NCI-H1417 (cell line): ENCODE measurements around the gene MIPOL1.
A peak's percentile ranks its signal among the peaks of the same experiment; 100 is the strongest.
"Not testable (repeated sequence)": the region's sequence is repeated elsewhere in the genome, so short reads cannot be mapped to it uniquely, and the experiment has no call there.

ENCODE experiments used
- DNase-seq, 3 experiments: peaks; one replicate each; lab custom pipeline; 2025; lab: John Stamatoyannopoulos, UW

The MIPOL1 gene

GRCh38 chr14:37187840-37188577, 9.7 kb upstream of the MIPOL1 start:
- DNase-seq, result not testable (repeated sequence)

DNA sequence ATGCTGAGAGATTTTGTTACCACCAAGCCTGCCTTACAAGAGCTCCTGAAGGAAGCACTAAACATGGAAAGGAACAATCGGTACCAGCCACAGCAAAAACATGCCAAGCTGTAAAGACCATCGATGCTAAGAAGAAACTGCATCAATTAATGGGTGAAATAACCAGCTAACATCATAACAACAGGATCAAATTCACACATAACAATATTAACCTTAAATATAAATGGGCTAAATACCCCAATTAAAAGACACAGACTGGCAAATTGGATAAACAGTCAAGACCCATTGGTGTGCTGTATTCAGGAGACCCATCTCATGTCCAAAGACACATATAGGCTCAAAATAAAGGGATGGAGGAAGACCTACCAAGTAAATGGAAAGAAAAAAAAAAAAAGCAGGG, 8.0 kb upstream of the MIPOL1 start:
- not testable (repeated sequence) for DNase-seq

DNA sequence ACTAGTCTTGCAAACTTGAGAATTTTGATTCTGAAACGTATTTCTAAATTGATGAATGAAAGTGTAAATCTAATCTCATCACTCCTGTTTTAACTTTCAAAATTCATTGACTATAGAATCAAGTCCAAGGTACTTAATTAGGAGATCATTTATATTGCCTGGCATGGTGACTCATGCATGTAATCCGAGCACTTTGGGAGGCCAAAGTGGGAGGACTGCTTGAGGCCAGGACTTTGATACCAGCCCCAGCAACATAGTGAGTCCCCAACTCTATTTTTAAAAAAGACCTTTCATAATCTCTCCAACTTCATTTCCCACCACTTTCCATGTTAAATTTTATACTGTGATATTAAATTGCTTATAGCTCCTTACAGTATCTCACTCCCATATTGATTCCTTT, 3.0 kb upstream of the MIPOL1 start:
- DNase-seq, result no peak

GRCh38 chr14:37195327-37195726, 2.4 kb upstream of the MIPOL1 start:
- DNase-seq, result peak in 2 of 3 experiments; percentile 28 to 73

GRCh38 chr14:37196604-37197420, 925 bp upstream of the MIPOL1 start:
- DNase-seq, result no peak

DNA sequence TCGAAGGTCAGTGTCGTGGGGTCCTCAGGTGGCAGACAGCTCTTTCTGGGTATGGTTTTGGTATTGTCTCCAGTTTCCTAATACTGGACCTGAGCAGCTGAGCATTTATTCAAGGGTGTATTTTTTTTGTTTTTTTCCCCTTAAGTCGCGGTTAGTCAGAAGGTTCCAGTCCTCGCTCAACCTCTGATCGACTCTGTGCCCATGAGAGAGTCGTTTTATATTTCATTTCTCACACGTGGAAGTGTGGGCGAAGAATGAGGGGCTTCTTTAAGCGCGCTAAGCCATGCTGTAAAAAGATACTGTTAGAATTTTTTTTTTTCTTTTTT, 499 bp downstream of the MIPOL1 start:
- DNase-seq, result no peak

GRCh38 chr14:37198907-37199306, 1.2 kb downstream of the MIPOL1 start:
- no peak for DNase-seq

DNA sequence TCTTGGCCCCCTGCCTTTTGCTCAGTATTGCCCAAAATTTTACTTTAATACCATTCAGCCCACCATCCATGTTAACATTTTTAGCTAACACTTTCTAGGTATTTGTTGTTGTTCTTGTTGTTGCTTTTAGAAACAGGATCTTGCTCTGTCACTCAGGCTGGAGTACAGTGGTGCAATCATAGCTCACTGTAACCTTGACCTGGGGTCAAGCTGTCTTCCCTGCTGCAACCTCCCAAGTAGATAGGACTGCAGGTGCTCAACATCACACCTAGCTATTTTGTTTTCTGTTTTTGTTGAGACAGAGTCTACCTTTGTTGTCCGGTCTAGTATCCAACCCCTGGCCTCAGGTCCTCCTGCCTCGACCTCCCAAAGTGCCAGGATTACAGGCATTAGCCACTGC, 4.0 kb downstream of the MIPOL1 start:
- DNase-seq, result no peak

DNA sequence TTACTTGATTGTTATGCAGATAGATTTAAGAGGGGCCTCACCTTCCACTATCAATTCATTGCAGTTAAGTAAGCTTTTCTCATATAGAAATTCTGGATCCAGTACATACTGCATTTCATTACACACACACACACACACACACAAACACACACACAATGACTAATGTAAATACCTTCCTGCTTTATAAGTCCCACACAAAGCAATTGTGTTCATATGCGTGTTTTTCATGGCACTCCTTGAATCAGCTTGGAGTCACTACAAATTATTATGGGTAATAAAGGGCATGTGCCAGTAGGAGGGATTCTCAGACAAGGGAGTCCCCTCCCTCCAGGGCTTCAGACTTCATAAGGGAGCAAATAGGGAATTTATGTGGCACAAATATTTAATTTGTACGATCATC, 4.5 kb downstream of the MIPOL1 start:
- no peak for DNase-seq

DNA sequence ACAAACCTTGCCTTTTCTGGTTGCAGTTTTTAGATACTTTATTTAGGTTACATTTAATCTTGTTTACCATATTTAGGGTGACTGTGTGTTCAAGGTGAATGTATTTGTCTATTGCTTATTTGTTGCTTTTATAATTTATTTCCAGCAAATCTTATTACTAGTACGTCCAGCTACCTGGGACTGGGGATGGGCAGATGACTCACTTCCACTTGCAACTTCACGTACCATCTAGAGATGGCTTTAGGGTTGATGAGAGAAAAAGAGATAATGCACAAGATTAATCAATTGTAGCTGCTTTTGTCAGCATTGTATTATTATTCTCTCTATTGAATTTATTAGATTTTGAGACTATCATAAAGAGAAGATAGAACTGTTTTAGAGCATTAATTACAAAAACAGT, 5.1 kb downstream of the MIPOL1 start:
- no peak for DNase-seq

DNA sequence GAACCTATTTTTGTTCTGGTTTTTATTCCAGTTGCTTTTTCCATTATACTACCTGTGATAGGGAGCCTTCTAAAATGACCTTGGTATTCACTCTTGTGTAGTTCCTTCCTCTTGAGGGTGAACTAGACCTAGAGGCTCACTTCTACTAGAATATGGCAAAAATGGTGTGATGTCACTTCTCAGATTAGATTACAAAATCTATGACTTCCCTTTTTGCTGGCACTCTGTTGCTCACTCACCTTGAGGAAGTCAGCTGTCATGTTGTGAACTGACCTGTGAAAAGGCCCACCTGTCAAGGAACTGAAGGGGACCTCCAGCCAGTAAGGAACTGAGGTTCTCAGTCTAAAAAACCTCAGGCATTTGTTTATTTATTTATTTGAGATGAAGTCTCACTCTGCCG, 5.7 kb downstream of the MIPOL1 start:
- no peak for DNase-seq

DNA sequence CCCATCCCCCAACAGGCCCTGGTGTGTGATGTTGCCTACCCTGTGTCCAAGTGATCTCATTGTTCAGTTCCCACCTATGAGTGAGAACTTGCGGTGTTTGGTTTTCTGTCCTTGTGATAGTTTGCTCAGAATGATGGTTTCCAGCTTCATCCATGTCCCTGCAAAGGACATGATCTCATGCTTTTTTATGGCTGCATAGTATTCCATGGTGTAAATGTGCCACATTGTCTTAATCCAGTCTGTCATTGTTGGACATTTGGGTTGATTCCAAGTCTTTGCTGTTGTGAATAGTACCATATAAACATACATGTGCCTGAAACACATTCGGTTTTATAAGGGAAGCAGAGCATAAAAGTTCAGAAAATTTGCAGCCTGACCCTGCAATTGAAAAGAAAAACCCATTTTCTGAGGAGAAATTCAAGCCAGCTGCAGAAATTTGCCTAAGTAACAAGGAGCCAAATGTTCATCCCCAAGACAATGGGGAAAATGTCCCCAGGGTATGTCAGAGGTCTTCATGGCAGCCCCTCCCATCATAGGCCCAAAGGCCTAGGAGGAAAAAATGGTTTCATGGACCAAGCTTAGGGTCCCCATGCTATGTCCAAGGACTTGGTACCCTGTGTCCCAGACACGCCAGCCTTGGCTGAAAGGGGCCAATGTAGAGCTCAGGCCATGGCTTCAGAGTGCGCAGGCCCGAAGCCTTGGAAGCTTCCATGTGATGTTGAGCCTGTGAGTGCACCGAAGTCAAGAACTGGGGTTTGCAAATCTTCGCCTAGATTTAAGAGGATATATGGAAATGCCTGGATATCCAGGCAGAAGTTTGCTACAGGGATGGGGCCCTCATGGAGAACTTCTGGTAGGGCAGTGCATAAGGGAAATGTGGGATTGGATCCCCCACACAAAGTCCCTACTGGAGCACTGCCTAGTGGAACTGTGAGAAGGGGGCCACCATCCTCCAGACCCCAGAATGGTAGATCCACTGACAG, 8.2 kb downstream of the MIPOL1 start:
- DNase-seq, result peak in 1 of 3 experiments; percentile 4

DNA sequence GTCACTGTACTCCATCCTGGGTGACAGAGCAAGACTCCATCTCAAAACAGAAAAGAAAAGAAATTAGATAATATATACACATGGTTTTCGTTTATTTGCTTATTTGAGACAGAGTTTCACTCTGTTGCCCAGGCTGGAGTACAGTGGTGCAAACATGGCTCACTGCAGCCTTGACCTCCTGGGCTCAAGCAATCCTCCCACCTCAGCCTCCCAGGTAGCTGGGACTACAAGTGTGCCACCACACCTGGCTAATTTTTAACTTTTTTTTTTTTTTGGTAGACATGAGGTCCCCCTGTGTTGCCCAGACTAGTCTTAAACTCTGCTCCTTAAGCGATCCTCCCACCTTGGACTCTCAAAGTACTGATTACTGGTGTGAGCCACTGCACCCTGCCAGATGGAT, 11.9 kb downstream of the MIPOL1 start:
- not testable (repeated sequence) for DNase-seq

DNA sequence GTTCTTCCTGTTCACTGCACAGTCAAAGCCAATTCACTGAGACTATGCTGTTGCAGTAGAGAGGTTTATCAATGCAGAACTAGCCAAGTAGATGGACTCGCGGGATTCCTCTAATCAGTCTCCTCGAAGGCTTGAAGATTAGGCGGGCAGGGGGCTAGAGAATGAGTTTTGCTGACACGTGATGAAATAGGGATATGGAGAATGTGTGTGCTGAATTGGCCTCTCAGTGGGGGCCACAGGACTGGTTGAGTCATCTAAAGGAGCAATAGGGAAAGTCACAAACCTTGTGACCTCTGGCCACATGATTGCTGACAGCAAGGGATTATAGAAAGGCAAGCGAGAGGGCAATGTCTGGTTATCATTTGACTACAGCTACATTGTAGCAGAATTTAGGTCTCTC, 12.7 kb downstream of the MIPOL1 start:
- no peak for DNase-seq

GRCh38 chr14:37213016-37213415, 15.3 kb downstream of the MIPOL1 start:
- no peak for DNase-seq

DNA sequence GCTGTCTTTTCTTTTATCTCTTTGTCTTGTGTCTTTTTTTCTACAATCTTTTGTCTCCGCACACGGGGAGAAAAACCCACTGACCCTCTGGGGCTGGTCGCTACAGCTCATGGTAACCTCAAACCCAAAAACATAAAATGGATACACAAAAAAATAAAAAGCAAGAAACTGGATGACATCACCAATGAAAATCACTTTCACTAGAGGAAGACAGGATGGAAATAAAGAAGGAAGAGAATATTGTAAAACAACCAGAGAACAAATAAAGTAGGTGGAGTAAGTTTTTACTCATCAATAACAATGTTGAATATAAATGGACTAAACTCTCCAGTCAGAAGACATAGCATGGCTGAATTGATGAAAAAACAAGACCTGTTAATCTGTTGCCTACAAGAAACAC, 17.6 kb downstream of the MIPOL1 start:
- DNase-seq, result no peak

- no peak for DNase-seq
Measured at GRCh38 chr14:37221073-37221472, 23.3 kb downstream of the MIPOL1 start.

DNA sequence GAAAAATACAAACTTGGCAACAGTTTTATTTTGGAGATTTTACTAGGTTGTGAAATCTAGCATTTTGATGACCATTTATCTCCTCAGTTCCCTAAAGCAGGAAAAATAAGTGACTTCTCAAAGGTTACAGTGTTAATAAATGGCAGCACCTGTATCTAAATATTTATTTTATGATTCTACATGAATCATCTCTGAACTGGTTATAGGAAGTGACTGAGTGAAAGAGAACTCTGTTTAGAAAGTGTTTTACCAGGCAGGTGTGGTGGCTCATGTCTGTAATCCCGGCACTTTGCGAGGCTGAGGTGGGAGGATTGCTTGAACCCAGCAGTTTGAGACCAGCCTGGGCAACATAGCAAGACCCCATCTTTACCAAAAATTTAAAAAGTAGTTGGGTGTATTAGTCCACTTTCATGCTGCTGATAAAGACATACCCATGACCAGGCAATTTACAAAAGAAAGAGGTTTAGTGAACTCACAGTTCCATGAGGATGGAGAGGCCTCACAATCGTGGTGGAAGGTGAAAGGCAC, 26.3 kb downstream of the MIPOL1 start:
- no peak for DNase-seq

DNA sequence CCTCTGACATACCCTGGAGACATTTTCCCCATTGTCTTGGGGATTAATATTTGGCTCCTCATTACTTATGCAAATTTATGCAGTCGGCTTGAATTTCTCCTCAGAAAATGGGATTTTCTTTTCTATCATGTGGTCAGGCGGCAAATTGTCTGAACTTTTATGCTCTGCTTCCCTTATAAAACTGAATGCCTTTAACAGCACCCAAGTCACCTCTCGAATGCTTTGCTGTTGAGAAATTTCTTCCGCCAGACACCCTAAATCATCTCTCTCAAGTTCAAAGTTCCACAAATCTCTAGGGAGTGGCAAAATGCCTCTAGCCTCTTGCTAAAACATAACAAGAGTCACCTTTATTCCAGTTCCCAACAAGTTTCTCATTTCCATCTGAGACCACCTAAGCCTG, 27.9 kb downstream of the MIPOL1 start:
- not testable (repeated sequence) for DNase-seq

DNA sequence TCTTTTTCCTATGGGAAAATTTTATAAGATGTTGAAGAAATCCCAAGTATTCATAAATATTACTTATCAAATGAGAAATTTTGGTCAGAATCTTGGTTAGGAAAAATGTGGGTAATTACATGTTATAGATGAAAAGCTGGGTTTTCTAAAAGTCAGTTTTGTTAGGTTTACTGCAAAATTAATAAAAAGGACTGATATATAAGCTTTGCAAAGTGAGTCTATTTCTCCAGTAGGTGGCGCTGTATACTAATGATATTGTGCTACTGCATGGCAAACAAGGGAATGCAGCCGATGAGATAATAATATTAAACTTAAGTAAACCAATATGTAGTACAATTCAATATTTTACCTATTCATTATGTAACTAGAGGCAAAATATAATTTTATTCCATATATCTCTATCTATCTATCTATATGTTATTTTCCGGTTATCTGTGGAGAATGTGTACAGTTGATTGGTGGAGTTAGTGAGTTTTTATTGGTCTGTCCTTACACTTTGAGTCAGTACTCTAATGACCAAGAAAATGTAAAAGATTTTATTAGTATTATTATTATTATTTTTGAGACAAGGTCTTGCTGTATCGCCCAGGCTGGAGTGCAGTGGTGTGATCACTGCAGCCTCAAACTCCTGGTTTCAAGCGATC, 32.9 kb downstream of the MIPOL1 start:
- DNase-seq, result peak; percentile 49 to 90 (median 88)

- DNase-seq, result peak; percentile 61 to 85 (median 83)
Measured at GRCh38 chr14:37232907-37233481, 35.3 kb downstream of the MIPOL1 start.
